ENCODE results near the gene SDHA. TPM values are rescaled to one million over a fixed set of nuclear protein-coding genes. Genes with fewer than 3 reads are reported as not detected.

Gene SDHA
- total and polyA plus RNA-seq, 10 donors, result 58.6 to 135 (median 107) TPM

DNA sequence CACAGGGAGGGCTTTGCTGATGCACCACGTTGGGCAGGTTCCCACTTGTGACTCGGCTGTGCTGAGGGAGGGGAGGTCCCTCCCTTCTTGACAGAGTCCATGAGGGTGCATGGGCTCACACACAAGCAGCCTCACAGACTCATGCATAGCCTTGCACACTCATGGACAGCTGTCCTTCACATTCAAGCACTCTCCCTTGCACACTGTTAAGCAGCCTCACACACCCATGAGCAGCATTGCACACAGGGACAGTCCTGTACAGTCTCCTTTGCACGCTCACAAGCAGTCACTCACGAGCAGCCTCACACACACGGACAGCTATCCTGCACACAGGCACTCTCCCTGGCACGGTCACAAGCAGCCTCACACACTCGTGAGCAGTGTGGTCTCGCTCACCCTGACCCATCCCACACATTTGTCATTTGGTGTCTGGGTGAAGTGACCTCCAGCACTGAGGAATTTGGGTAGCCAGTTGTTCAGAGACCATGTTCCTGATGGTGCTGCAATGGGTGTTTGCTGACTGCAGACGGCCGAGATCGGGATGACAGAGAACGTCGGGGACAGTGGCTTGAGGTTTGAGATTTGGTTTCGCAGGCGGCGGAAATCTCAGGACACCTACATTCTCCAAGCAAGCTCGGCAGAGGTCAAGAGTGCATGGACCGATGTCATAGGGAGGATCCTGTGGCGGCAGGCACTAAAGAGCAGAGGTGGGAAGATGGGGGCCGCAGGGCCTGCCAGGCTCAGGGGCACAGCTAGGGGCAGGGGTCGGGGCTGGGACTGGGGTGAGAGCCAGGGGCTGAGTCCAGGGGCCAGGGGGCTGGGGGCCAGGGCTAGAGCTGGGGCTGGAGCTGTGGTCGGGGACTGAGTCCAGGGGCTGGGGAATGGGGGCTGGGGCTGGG, 44.5 kb upstream of the SDHA start:
- DNase-seq, result peak; percentile 46
- 81 to 88% (median 85%) methylated on average over 21 to 22 of the region's 22 CpGs for WGBS, 5 donors
- H3K36me3 ChIP-seq, result no peaks in the 10 kb centered on the region
- intact Hi-C loops (cut with DNase I; ENCODE audit: low total_unique reads), result no loop called here
- peaks cover 0 to 26% (median 10%) of the 10 kb centered on the region in 6 donors for H3K4me1 ChIP-seq
- no peak overlapping the region for H3K27ac ChIP-seq
- H3K9me3 ChIP-seq, result no peaks in the 10 kb centered on the region
- no peaks in the 10 kb centered on the region for H3K27me3 ChIP-seq (replicated peaks in 1 of 7)
- no peak for TF ChIP-seq POLR2A (IDR thresholded peaks at IDR 0.05)
- no peak for TF ChIP-seq CTCF (IDR thresholded peaks at IDR 0.05 in 8 of 11, conservative IDR thresholded peaks at IDR 0.05 in 3 of 11)
- TF ChIP-seq POLR2AphosphoS5 (IDR thresholded peaks at IDR 0.05), result no peak
- H3K4me3 ChIP-seq, result no peak overlapping the region

DNA sequence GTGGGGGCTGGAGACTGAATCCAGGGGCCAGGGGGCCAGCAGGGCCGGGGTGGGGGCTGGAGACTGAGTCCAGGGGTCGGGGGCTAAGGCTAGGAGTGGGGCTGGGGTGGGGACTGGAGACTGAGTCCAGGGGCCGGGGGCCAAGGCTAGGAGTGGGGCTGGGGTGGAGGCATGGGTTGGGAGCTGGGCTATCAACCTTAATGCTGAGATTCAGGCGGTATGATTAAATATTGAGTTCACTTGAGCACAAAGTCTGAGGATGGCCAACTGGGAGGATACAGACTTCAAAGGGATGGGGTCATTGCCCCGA, 43.9 kb upstream of the SDHA start:
- no peak for DNase-seq
- Histone ChIP-seq H3K4me3 (no peak overlapping the region), H3K27ac (no peak overlapping the region), H3K36me3 (no peaks in the 10 kb centered on the region), H3K9me3 (no peaks in the 10 kb centered on the region), H3K4me1 (peaks cover 0 to 22% (median 8%) of the 10 kb centered on the region in 6 donors), H3K27me3 (replicated peaks in 1 of 7) (no peaks in the 10 kb centered on the region)
- 73 to 87% (median 86%) methylated on average over 5 of the region's 5 CpGs for WGBS, 5 donors
- intact Hi-C loops (cut with DNase I; ENCODE audit: low total_unique reads), result no loop called here
- TF ChIP-seq CTCF (IDR thresholded peaks at IDR 0.05 in 8 of 11, conservative IDR thresholded peaks at IDR 0.05 in 3 of 11), result no peak
- TF ChIP-seq POLR2AphosphoS5 (IDR thresholded peaks at IDR 0.05), result no peak
- TF ChIP-seq POLR2A (IDR thresholded peaks at IDR 0.05), result no peak

DNA sequence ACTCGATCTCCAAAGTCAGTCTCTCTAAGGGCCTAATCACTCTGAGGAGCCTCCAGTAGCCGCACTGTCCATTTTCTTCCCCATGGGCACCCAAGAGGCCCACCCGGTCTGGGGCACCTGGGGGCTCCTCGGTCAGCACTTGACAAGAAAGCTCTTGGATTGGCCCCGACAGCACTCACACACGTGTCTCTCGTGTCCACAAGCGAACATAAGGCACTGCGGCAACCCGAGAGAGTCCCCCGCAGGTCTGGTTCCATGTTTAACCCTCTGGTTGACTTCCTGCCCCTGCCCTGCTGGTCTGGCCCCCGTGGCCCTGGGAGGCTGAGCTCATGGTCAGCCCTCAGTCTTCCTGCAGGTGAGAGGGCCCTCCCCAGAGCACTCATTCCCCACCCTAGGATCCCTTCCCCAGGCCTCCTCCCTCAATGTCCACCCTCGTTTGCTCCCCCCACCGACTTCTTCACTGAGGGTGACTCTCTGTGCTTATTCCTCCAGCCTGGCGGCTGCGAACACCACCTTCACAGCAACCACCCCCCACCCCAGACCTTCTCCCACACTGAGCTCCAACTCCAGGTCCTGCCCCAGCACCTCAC, 43.1 kb upstream of the SDHA start:
- intact Hi-C loops (cut with DNase I; ENCODE audit: low total_unique reads), result no loop called here
- Histone ChIP-seq H3K4me3 (no peak overlapping the region), H3K27me3 (replicated peaks in 1 of 7) (no peaks in the 10 kb centered on the region), H3K27ac (no peak overlapping the region), H3K9me3 (no peaks in the 10 kb centered on the region), H3K36me3 (no peaks in the 10 kb centered on the region), H3K4me1 (peaks cover 0 to 15% (median 2%) of the 10 kb centered on the region in 6 donors)
- TF ChIP-seq POLR2A (IDR thresholded peaks at IDR 0.05), result no peak
- no peak for TF ChIP-seq CTCF (IDR thresholded peaks at IDR 0.05 in 8 of 11, conservative IDR thresholded peaks at IDR 0.05 in 3 of 11)
- TF ChIP-seq POLR2AphosphoS5 (IDR thresholded peaks at IDR 0.05), result no peak
- WGBS, 5 donors, result 86 to 92% (median 91%) methylated on average over 16 of the region's 16 CpGs
- peak; percentile 58 for DNase-seq

- intact Hi-C loops (cut with DNase I; ENCODE audit: low total_unique reads), result no loop called here
- Histone ChIP-seq H3K27me3 (replicated peaks in 1 of 7) (peaks cover 0 to 5% (median 0%) of the 10 kb centered on the region in 7 donors), H3K36me3 (no peaks in the 10 kb centered on the region), H3K4me3 (no peak overlapping the region), H3K27ac (no peak overlapping the region), H3K9me3 (no peaks in the 10 kb centered on the region), H3K4me1 (peaks cover 0 to 3% (median under 1%) of the 10 kb centered on the region in 6 donors)
- DNase-seq, result peak; percentile 49
- 79 to 83% (median 81%) methylated on average over 11 of the region's 11 CpGs for WGBS, 5 donors
- TF ChIP-seq CTCF (IDR thresholded peaks at IDR 0.05 in 8 of 11, conservative IDR thresholded peaks at IDR 0.05 in 3 of 11) (no peak), POLR2A (IDR thresholded peaks at IDR 0.05) (no peak), POLR2AphosphoS5 (IDR thresholded peaks at IDR 0.05) (no peak)
Observed at GRCh38 chr5:176296-176823, 41.8 kb upstream of the SDHA start.
